Measurements from ENCODE around the gene FBXW4.

The FBXW4 gene

GRCh38 chr10:101617102-101617823, 77.7 kb downstream of the FBXW4 start:
- peaks cover 42% of the 10 kb centered on the region for H3K4me1 ChIP-seq (ENCODE audit: insufficient read depth, low read length)
- peaks cover 43% of the 10 kb centered on the region for H3K27me3 ChIP-seq (ENCODE audit: insufficient read depth, low read length)

GRCh38 chr10:101616415-101617101, 78.4 kb downstream of the FBXW4 start:
- H3K9me3 ChIP-seq (ENCODE audit: low read length), result peaks cover 3% of the 10 kb centered on the region
- peaks cover 40% of the 10 kb centered on the region for H3K27me3 ChIP-seq (ENCODE audit: insufficient read depth, low read length)
- H3K36me3 ChIP-seq (ENCODE audit: insufficient read depth, low read length), result no peaks in the 10 kb centered on the region
- no peak overlapping the region for H3K4me3 ChIP-seq (ENCODE audit: low read length)
- peaks cover 48% of the 10 kb centered on the region for H3K4me1 ChIP-seq (ENCODE audit: insufficient read depth, low read length)
- no peak overlapping the region for H2AFZ ChIP-seq (ENCODE audit: low read depth, low read length)

More at GRCh38 chr10:101617102-101617823, 77.7 kb downstream of the FBXW4 start:
- Histone ChIP-seq H2AFZ (ENCODE audit: low read depth, low read length) (no peak overlapping the region), H3K36me3 (ENCODE audit: insufficient read depth, low read length) (no peaks in the 10 kb centered on the region), H3K9me3 (ENCODE audit: low read length) (peaks cover 3% of the 10 kb centered on the region), H3K4me3 (ENCODE audit: low read length) (no peak overlapping the region)

- Histone ChIP-seq H3K4me1 (ENCODE audit: insufficient read depth, low read length) (peaks cover 48% of the 10 kb centered on the region), H2AFZ (ENCODE audit: low read depth, low read length) (no peak overlapping the region), H3K36me3 (ENCODE audit: insufficient read depth, low read length) (no peaks in the 10 kb centered on the region), H3K9me3 (ENCODE audit: low read length) (peaks cover 1% of the 10 kb centered on the region), H3K27me3 (ENCODE audit: insufficient read depth, low read length) (peaks cover 31% of the 10 kb centered on the region), H3K4me3 (ENCODE audit: low read length) (no peak overlapping the region)
Measured at GRCh38 chr10:101615525-101616116, 79.3 kb downstream of the FBXW4 start.

- Histone ChIP-seq H3K27me3 (ENCODE audit: insufficient read depth, low read length) (peaks cover 24% of the 10 kb centered on the region), H3K9me3 (ENCODE audit: low read length) (peaks cover 4% of the 10 kb centered on the region), H3K4me3 (ENCODE audit: low read length) (no peak overlapping the region), H3K36me3 (ENCODE audit: insufficient read depth, low read length) (no peaks in the 10 kb centered on the region), H3K4me1 (ENCODE audit: insufficient read depth, low read length) (peaks cover 48% of the 10 kb centered on the region), H2AFZ (ENCODE audit: low read depth, low read length) (no peak overlapping the region)
Measured at GRCh38 chr10:101614663-101615524, 80.1 kb downstream of the FBXW4 start.

- H2AFZ ChIP-seq (ENCODE audit: low read depth, low read length), result no peak overlapping the region
- no peak overlapping the region for H3K4me3 ChIP-seq (ENCODE audit: low read length)
- peaks cover 3% of the 10 kb centered on the region for H3K9me3 ChIP-seq (ENCODE audit: low read length)
- peaks cover 54% of the 10 kb centered on the region for H3K4me1 ChIP-seq (ENCODE audit: insufficient read depth, low read length)
- H3K36me3 ChIP-seq (ENCODE audit: insufficient read depth, low read length), result peaks cover 7% of the 10 kb centered on the region
- peaks cover 17% of the 10 kb centered on the region for H3K27me3 ChIP-seq (ENCODE audit: insufficient read depth, low read length)
Measured at GRCh38 chr10:101613646-101614045, 81.3 kb downstream of the FBXW4 start.

GRCh38 chr10:101612872-101613271, 82.1 kb downstream of the FBXW4 start:
- Histone ChIP-seq H3K36me3 (ENCODE audit: insufficient read depth, low read length) (peaks cover 9% of the 10 kb centered on the region), H3K4me3 (ENCODE audit: low read length) (no peak overlapping the region), H3K27me3 (ENCODE audit: insufficient read depth, low read length) (peaks cover 13% of the 10 kb centered on the region), H3K9me3 (ENCODE audit: low read length) (peaks cover 3% of the 10 kb centered on the region), H3K4me1 (ENCODE audit: insufficient read depth, low read length) (peaks cover 54% of the 10 kb centered on the region), H2AFZ (ENCODE audit: low read depth, low read length) (no peak overlapping the region)

GRCh38 chr10:101612086-101612485, 82.9 kb downstream of the FBXW4 start:
- Histone ChIP-seq H3K4me3 (ENCODE audit: low read length) (no peak overlapping the region), H3K9me3 (ENCODE audit: low read length) (peaks cover 3% of the 10 kb centered on the region), H2AFZ (ENCODE audit: low read depth, low read length) (no peak overlapping the region), H3K36me3 (ENCODE audit: insufficient read depth, low read length) (peaks cover 9% of the 10 kb centered on the region), H3K4me1 (ENCODE audit: insufficient read depth, low read length) (peaks cover 55% of the 10 kb centered on the region), H3K27me3 (ENCODE audit: insufficient read depth, low read length) (peaks cover 8% of the 10 kb centered on the region)

GRCh38 chr10:101611096-101611905, 83.7 kb downstream of the FBXW4 start:
- no peak overlapping the region for H3K4me3 ChIP-seq (ENCODE audit: low read length)
- peaks cover 3% of the 10 kb centered on the region for H3K9me3 ChIP-seq (ENCODE audit: low read length)
- H3K27me3 ChIP-seq (ENCODE audit: insufficient read depth, low read length), result no peaks in the 10 kb centered on the region
- peaks cover 59% of the 10 kb centered on the region for H3K4me1 ChIP-seq (ENCODE audit: insufficient read depth, low read length)
- peaks cover 9% of the 10 kb centered on the region for H3K36me3 ChIP-seq (ENCODE audit: insufficient read depth, low read length)
- H2AFZ ChIP-seq (ENCODE audit: low read depth, low read length), result no peak overlapping the region

GRCh38 chr10:101609481-101609880, 85.5 kb downstream of the FBXW4 start:
- H2AFZ ChIP-seq (ENCODE audit: low read depth, low read length), result no peak overlapping the region
- H3K4me1 ChIP-seq (ENCODE audit: insufficient read depth, low read length), result peaks cover 41% of the 10 kb centered on the region
- H3K4me3 ChIP-seq (ENCODE audit: low read length), result no peak overlapping the region
- H3K36me3 ChIP-seq (ENCODE audit: insufficient read depth, low read length), result peaks cover 9% of the 10 kb centered on the region
- no peaks in the 10 kb centered on the region for H3K27me3 ChIP-seq (ENCODE audit: insufficient read depth, low read length)
- H3K9me3 ChIP-seq (ENCODE audit: low read length), result peaks cover 3% of the 10 kb centered on the region

- peaks cover 3% of the 10 kb centered on the region for H3K9me3 ChIP-seq (ENCODE audit: low read length)
- H3K4me3 ChIP-seq (ENCODE audit: low read length), result no peak overlapping the region
- H3K36me3 ChIP-seq (ENCODE audit: insufficient read depth, low read length), result peaks cover 9% of the 10 kb centered on the region
- peaks cover 18% of the 10 kb centered on the region for H3K4me1 ChIP-seq (ENCODE audit: insufficient read depth, low read length)
- no peaks in the 10 kb centered on the region for H3K27me3 ChIP-seq (ENCODE audit: insufficient read depth, low read length)
- no peak overlapping the region for H2AFZ ChIP-seq (ENCODE audit: low read depth, low read length)
Measured at GRCh38 chr10:101607124-101607523, 87.8 kb downstream of the FBXW4 start.

- Histone ChIP-seq H3K9me3 (ENCODE audit: low read length) (no peaks in the 10 kb centered on the region), H3K27me3 (ENCODE audit: insufficient read depth, low read length) (no peaks in the 10 kb centered on the region), H3K4me3 (ENCODE audit: low read length) (no peak overlapping the region), H2AFZ (ENCODE audit: low read depth, low read length) (no peak overlapping the region), H3K36me3 (ENCODE audit: insufficient read depth, low read length) (no peaks in the 10 kb centered on the region), H3K4me1 (ENCODE audit: insufficient read depth, low read length) (peaks cover 7% of the 10 kb centered on the region)
Measured at GRCh38 chr10:101602761-101603398, 92.1 kb downstream of the FBXW4 start.

- Histone ChIP-seq H3K27me3 (ENCODE audit: insufficient read depth, low read length) (no peaks in the 10 kb centered on the region), H3K4me1 (ENCODE audit: insufficient read depth, low read length) (no peaks in the 10 kb centered on the region), H3K4me3 (ENCODE audit: low read length) (no peak overlapping the region), H3K36me3 (ENCODE audit: insufficient read depth, low read length) (peaks cover 6% of the 10 kb centered on the region), H3K9me3 (ENCODE audit: low read length) (no peaks in the 10 kb centered on the region), H2AFZ (ENCODE audit: low read depth, low read length) (no peak overlapping the region)
Measured at GRCh38 chr10:101601541-101601940, 93.4 kb downstream of the FBXW4 start.
